Skin epidermis (tissue), 12 donors: ENCODE measurements around the gene SMPDL3B.

Experiments used
- H3K27ac ChIP-seq, 21 experiments: fragments of 200-600 bp; sonication (generic) in 11 of 21; one replicate each; pipeline ENCODE4 v1.5.0; 2020; ENCODE audit warnings: mild to moderate bottlenecking in 3 of 21, inconsistent platforms in 2 of 21, moderate library complexity in 2 of 21
- H3K4me3 ChIP-seq, 7 experiments: fragments of 200-600 bp; sonication (generic) in 2 of 7; one replicate each; pipeline ENCODE4 v1.5.0; 2020; ENCODE audit warnings: inconsistent platforms in 2 of 7, mild to moderate bottlenecking in 2 of 7, moderate library complexity in 1 of 7

SMPDL3B gene, protein sequence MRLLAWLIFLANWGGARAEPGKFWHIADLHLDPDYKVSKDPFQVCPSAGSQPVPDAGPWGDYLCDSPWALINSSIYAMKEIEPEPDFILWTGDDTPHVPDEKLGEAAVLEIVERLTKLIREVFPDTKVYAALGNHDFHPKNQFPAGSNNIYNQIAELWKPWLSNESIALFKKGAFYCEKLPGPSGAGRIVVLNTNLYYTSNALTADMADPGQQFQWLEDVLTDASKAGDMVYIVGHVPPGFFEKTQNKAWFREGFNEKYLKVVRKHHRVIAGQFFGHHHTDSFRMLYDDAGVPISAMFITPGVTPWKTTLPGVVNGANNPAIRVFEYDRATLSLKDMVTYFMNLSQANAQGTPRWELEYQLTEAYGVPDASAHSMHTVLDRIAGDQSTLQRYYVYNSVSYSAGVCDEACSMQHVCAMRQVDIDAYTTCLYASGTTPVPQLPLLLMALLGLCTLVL

DNA sequence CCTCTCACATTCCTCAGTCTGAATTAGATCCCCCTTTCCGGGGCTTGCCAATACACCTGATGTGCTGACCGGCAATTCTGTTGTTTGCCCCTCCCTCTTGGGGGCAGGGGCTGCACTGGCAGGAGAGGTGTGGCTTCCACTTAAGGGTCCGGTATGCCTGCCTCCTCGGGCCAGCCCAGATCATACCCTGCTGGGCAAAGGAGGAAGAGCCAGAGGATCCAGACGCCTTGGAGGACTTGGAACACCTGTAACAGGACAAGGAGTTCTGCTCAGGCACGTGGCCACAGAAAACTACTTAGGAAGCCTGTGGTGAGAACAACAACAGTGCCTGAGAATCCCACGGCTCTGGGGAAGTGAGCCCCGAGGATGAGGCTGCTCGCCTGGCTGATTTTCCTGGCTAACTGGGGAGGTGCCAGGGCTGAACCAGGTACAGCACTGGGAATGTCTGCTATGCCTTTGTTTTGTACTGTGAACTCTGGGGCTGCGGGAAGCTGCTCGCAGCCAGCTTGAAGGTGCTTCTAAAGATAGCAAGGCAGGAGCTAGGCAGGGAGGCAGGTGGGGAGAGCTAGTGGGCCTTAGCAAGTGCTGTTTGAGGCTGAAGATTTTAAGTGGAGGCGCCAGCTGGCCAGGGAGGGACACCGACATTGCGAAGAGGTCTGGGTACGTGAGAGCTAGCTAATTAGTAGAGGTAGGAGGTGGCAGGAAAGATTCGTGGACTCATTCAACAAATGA lies at the start of gene SMPDL3B:
TSS of gene SMPDL3B (plus strand) at position 183 of the 732 bp plus-strand sequence. CDS start at position 367, 184 bp downstream.
- Histone ChIP-seq H3K4me3 (peak within 1 kb of the TSS in 2 of 7 experiments; percentile 6 to 14), H3K27ac (peak within 1 kb of the TSS in 1 of 21 experiments; percentile 16)

DNA sequence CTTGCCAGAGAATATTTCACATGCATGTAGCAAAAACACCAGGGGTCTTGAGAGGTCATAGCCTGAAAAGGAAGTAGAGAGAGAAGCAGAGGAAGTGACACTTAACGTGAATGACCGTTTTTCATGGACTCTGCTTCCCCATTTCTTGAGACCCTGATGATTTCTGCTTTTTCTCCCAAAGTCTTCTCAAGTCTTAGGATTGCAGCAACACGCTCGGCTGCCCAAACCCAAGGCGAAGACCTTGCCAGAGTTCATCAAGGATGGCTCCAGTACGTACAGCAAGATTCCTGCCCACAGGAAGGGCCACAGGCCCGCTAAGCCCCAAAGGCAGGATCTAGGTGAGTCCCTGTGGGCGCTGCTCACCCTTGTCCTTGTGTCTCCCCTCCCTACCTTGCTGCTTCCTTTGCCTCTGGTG lies 49.7 kb upstream of the SMPDL3B start:
- H3K4me3 ChIP-seq: no peak overlapping the region

DNA sequence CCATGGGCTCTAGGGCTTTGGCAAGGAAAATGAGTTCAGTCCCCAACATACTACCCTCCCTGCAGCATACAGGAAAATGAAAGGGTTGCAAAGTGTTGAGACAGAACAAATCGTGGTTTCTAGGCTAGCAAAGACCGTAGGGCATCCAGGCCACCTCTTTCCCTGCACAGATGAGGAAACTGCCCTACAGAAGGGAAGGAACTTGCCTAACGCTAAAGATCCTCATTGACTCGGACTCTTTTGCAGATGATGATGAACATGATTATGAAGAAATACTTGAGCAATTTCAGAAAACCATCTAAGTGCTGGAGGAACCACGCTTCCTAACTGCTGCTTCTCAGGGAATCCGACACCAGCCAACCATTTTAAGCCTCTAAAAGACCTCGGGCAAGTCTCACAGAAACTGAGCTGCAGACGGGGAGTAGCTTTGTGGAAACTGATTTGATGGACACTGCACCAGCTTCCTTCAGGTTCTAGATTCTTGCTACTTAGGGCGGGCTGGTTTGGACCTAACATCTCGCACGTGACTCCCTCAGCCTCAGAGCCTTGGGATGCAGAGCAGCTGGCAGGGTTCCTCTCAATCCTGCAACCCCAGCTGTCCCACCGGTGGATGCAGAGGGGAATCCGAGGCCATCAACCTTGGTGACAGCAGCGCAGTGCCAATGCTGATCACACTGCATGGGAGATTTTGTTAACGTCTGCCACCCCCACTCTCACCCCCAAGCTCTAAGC lies 49.0 kb upstream of the SMPDL3B start:
- peak overlapping the region in 17 of 21 experiments; percentile 10 to 90 (median 73) for H3K27ac ChIP-seq
- H3K4me3 ChIP-seq: no peak overlapping the region

More for the DNA sequence above, 49.7 kb upstream of the SMPDL3B start:
- peak overlapping the region in 18 of 21 experiments; percentile 10 to 90 (median 68) for H3K27ac ChIP-seq

DNA sequence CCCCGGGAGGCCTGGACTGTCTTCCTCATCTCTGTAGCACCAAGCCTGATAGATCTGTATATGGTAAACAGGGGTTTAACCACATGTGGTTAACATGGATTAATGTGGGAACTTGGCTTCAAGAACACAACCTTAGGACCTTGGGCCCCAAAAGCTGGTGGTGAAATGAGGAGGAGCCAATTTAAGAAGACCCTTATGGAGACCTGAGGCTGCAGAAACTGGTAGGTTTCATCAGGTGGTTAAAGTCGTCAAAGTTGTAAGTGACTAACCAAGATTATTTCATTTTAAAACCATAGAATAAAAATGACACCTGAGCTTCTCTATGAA lies 48.5 kb upstream of the SMPDL3B start:
- Histone ChIP-seq H3K27ac (peak overlapping the region in 15 of 21 experiments; percentile 37 to 90 (median 70)), H3K4me3 (no peak overlapping the region)

DNA sequence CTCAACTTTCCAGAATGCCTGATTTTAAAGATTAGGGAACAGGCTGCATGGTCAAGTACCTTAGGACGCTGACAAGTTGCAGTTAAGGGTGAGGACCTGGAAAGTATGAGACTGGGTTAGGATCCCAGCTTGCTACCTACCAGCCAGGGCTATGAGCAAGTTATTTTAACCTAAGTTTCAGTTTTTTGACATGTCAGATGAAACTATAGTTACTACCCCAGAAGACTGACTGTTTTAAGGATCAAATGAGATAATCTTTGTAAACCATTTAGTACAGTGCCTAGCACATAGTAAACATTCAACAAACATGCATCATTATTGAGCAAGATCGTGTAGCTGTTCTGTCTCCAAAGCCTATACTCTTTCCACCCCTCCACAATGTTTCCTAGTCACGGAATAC lies 48.1 kb upstream of the SMPDL3B start:
- H3K27ac ChIP-seq: peak overlapping the region in 14 of 21 experiments; percentile 34 to 90 (median 72)

DNA sequence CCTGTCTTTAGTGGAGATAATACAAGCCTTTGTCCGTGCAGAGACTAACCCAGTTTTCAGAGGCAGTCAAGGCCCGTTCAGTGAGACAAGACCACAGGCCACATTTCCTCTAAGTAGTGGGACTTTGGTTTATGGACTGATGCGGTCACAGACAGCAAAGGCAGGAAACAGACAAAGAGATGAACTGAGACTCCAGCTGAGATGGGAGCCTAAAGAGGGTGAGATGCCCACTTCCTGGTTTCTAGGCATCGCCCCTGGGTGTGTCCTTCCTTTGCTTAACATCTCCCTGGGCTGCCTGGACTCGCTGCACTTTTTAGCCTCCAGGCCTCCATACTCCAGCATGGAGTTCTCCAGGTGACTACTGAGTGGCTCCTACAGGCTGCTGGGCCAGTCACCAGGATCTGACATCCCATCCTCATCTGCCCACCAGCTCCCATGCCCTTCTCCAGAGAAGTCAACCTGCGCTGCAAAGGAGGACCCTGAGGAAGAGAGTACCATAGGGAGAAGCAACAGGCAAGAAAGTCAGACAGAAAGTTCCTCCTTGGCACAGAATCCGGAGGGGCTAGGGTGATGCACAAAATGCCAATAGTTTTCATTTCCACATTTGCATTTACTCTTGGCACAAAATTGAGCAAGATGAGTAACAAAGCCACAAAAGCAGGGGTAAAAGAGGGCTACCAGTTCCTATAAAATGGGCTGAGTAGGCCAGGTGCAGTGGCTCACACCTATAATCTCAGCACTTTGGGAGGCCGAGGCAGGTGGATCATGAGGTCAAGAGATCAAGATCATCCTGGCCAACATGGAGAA lies 47.4 kb upstream of the SMPDL3B start:
- Histone ChIP-seq H3K27ac (peak overlapping the region in 15 of 21 experiments; percentile 34 to 90 (median 70)), H3K4me3 (no peak overlapping the region)

More for the DNA sequence above, 48.1 kb upstream of the SMPDL3B start:
- no peak overlapping the region for H3K4me3 ChIP-seq

DNA sequence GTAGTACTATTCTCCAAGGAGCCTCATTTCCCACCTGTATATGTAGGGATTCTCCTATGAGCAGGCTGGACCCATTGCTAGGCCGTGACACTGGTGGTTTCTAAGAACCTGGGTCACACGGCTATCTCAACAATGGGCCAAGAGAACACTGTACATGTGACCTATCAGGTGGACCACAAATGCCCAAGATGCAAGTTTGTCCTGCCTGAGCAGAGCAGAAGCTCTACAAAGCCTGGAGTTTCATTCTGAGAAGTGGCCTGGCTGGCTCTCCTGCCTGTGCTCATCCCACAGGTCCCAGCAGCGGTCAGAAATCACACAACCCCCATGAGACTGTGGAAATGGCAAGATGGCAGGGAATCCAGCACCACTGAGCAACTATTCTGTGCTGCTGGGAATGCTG lies 45.3 kb upstream of the SMPDL3B start:
- no peak overlapping the region for H3K4me3 ChIP-seq
- peak overlapping the region in 5 of 21 experiments; percentile 19 to 63 (median 37) for H3K27ac ChIP-seq

DNA sequence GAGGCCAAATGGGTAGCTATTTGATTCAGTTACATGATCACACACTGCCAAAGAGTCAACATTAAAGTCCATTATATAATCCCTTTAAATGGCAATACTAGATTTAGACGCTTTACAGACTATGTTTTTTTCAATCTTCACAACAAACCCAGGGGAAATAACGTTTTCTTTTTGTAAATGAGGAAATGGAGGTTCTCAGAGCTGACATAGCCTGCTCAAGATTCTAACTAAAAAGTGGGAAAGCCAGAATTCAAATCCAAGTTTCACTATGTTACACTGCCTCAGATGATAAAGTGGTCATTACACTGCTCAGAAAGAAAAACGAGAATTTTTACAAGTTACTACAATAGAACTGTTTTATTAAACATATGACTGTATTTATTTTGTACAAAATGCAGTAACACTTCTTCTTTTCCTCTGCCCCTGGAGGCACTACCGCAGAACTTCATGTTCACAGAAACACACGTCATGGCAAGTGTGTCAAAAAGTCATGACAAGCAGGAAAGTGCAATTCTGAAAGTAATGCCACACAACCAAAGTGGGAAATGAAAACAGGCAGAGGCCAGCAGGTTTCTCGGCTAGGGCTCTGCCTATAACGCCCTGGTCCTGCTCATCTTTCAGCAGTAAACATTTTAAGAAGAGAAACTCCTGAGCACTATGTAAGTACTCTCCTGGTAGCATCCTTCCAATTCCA lies 43.5 kb upstream of the SMPDL3B start:
- H3K4me3 ChIP-seq: no peak overlapping the region
- H3K27ac ChIP-seq: peak overlapping the region in 16 of 21 experiments; percentile 1 to 74 (median 40)

DNA sequence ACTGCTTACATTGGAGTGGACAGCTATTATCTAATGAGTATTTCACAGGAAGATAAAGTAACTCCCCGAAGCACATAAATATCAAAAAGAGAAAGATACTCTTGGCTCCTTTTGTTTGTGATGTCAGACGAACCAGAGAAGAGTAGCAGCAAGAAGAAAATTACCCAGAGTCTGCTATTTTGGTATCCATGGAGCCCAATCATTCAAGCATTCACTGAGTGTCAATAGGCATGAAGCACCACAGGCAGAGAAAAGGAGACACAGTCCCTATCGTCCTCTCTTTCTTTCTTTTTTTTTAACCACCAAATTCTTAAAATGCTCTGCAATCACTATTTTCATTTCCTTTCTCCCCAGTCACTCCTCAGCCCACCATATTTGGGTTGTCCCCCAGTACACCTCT lies 40.3 kb upstream of the SMPDL3B start:
- no peak overlapping the region for H3K27ac ChIP-seq
- H3K4me3 ChIP-seq: no peak overlapping the region

DNA sequence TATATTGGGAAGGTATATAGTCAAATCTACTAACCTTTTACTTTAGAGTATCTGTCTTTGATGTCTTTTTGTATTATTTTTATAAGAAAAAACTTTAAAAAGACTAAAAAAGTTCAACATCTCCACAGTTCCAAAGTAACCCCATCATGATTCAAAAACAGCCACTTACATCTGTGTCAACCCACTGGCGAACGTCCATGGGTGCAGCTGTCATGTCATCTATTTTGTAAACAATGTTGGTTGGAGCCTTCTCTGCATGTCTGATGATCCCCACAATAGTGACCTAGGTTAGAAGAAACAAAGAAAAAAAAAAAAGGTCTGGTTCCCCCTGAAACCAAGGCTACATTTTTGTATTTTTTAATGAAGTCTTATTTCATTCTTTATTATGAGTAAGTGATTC lies 28.0 kb upstream of the SMPDL3B start:
- Histone ChIP-seq H3K27ac (no peak overlapping the region), H3K4me3 (no peak overlapping the region)

DNA sequence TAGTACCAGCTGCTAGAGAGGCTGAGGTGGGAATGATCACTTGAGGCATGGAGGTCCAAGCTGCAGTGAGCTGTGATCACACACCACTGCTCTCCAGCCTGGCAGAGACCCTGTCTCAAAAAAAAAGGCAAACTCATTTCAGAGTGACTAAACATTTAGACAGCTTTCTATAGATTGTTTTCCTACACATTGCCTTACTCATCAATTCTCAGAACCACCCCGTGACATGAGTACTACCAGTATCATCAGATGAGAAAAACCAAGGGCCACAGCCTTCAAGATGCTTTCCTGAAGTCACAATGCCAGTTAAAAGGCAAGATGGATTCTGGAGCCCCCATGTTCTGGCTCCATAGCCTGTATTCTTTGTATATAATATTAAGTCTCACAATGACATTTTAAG lies 22.4 kb upstream of the SMPDL3B start:
- Histone ChIP-seq H3K27ac (peak overlapping the region in 1 of 21 experiments; percentile 3), H3K4me3 (no peak overlapping the region)

DNA sequence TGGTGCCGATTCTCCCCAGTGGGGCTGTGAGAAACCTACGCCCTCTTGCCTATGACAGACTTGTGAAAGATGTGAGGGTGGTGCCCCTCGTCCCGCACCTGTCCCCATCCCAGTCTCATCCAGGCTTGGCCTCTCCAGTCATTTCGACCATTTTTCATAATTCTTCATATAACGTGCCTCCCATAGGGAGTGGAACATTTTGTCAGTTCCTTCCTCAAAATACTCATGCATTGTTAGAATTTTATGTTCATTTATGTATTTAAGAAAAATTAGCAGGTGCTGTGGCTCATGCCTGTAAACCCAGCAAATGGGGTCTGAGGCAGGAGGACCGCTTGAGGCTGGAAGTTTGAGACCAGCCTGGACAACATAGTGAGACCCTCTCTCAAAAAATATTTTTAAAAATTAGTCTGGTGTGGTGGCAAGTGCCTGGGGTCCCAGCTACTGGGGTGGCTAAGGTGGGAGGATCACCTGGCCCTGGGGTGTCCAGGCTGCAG lies 19.7 kb upstream of the SMPDL3B start:
- Histone ChIP-seq H3K4me3 (peak overlapping the region in 4 of 7 experiments; percentile 67 to 89 (median 86)), H3K27ac (peak overlapping the region in 12 of 21 experiments; percentile 18 to 90 (median 53))

DNA sequence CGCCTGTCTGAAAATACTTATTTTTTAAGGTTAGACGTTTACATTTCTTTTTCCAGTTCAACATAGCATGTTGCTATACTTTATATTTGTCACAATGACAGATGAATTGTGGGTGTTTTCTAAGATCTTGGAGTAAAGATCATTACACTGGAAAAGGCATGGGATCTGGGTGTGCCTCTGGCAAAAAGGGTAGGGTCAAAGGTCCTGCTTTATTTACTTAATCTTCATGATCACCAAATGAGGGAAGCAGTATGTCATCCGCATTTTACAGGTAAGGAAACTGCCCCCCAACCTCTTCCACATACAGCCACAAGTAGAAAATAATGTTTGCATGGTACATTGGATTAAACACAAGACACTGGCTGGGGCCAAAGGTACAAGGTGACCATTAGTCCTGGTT lies 12.5 kb upstream of the SMPDL3B start:
- Histone ChIP-seq H3K4me3 (no peak overlapping the region), H3K27ac (no peak overlapping the region)

DNA sequence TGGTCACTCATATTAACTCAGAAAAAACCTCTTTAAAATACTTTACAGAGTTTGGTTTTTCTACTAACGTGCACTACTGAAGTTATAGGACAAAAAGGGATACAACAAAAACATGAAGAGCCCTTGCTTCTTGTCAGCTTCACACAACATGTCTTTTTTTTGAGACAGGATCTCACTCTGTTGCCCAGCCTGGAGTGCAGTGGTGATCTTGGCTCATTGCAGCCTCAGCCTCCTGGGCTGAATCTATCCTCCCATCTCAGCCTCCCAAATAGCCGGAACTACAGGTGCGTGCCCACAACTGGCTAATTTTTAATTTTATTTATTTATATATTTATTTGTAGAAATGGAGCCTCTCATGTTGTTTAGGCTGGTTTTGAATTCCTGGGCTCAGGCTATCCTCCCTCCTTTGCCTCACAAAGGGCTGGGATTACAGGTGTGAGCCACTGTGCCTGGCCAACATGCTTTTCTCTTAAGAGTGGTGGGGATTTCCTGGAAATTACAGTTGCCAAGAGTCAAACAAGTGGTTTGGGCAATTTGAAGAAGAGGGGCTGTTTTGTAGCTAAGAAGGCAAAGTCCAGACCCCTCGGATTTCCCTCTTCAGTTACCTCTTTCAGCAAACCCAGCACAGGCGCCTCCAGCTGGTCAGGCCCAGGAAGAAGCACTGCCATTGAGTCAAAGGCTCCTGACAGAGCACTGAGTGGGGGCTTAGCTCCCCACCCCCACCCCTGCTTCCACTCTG lies 6.4 kb upstream of the SMPDL3B start:
- H3K4me3 ChIP-seq: no peak overlapping the region
- no peak overlapping the region for H3K27ac ChIP-seq

DNA sequence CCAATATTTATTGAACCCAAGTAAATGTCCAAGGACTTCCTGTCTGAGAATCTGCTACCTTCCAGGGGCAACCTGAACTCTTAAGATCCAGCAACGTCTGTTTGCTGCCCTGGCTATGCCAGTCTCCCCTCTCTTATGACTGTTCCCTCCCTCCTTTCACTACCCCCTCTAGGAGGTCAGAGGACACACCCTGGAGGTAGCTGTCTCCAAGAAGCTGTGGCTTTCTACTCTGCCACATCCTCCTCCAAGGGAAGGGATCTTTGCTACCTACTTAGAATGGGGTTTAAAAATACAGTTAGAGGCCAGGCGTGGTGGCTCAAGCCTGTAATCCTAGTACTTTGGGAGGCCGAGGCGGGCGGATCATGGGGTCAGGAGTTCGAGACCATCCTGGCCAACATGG lies 3.6 kb upstream of the SMPDL3B start:
- H3K27ac ChIP-seq: no peak overlapping the region
- no peak overlapping the region for H3K4me3 ChIP-seq

DNA sequence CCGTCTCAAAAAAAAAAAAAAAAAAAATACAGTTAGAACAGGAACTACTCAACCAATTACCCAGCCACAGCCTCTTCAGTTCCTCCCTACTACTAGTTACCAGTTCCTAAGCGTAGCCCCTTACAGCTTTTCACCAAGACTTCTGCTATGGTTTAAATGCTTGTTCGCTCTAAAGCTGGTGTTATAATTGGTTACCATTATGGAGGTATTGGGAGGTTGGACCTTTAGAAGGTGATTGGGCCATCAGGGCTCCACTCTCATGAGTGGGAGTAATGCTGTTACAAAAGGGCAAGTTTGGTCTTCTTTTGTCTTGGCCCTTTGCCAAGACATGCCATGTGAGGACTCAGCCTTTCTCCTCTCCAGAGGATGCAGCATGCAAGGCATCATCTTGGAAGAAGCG lies 3.0 kb upstream of the SMPDL3B start:
- H3K27ac ChIP-seq: no peak overlapping the region
- no peak overlapping the region for H3K4me3 ChIP-seq

DNA sequence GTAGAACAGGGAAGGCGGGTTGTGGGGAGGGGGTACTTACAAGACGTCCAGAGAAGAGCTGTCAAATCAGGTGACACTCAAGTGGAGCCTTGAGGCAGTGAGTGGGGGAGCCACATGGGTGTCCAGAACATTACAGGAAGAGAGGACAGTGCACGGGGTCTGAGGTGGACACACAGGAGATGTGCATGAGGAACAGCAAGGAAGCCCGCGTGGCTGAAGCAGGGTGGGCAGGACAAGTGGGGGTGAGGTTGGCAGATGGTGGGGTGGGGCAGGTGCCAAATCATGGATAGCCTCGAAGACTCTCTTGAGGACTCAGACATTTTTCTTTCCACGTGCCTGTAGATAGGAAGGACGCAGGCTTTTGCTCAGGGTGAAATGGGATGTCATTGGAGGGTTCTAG lies 921 bp downstream of the SMPDL3B start:
- Histone ChIP-seq H3K27ac (no peak overlapping the region), H3K4me3 (peak overlapping the region in 1 of 7 experiments; percentile 14)

DNA sequence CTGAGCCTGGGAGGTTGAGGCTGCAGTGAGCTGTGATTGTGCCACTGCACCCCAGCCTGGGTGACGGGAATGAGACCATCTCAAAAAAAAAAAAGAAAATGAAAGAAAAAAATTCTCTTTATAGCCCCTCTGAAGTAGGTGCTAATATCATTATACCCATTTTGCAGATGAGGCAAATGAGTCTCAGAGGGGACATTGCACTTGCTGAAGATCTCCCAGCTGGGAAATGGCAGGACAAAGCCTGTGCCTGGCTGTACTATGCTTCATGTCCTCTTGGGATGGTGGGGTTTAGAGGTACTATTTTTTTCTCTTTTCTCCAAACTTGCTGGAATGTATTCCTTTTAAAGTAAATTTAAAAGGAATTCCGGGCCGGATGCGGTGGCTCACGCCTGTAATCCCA lies 1.6 kb downstream of the SMPDL3B start:
- Histone ChIP-seq H3K27ac (no peak overlapping the region), H3K4me3 (no peak overlapping the region)
